ENCODE data around the gene KLF7. TPM values are rescaled to one million over a fixed set of nuclear protein-coding genes. Genes with fewer than 3 reads are reported as not detected.

The KLF7 gene
- total RNA-seq, 1 experiment from 2014 or later: 15.4 TPM

DNA sequence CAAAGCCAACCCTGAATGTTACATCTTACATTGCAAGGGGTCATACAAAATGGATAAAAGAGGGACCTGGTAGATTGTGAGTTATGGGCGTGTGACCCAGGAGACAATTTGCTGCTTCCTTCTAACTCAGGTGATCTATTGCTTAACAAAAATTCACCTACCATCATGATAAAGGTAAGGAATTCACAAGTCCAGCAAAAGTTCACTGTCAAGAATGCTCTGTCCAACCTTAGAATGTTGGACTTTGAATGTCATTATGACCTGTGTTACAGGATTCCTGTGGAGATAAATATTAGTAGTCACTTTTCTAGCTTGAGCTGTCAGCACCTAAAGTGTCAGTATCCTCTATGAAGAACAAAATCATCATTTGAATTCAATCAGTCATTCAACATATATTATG lies 7.9 kb upstream of the KLF7 start:
- DNase-seq (ENCODE audit: low read depth, low spot score): no peak
- ChIA-PET POLR2A (no interaction called here), CTCF (no interaction called here), RAD21 (ENCODE audit: low non-redundant PET in 1 of 2, low total read pairs in 2 of 2, uncharacterized antibody in 2 of 2, unreplicated experiment in 2 of 2) (no interaction called here)
- BruUV-seq (replicated peaks): no TSS peak
- no peak for ATAC-seq
- Histone ChIP-seq H3K36me3 (ENCODE audit: control insufficient read depth in 1 of 2, insufficient read depth in 2 of 2, low read length in 2 of 2) (no peaks in the 10 kb centered on the region), H3K9me2 (ENCODE audit: insufficient read depth) (no peaks in the 10 kb centered on the region), H2AFZ (ENCODE audit: low read depth, low read length, poor library complexity, severe bottlenecking) (no peak overlapping the region), H3K9ac (ENCODE audit: low read length) (no peak overlapping the region), H3K4me3 (replicated peaks in 1 of 2; ENCODE audit: low read depth in 1 of 2, low read length in 2 of 2) (no peak overlapping the region), H3K79me2 (ENCODE audit: insufficient read depth, low read length) (no peaks in the 10 kb centered on the region), H3K4me1 (ENCODE audit: control insufficient read depth in 1 of 2, insufficient read depth in 2 of 2, low read length in 2 of 2) (peaks cover 4 to 11% of the 10 kb centered on the region in 2 experiments; a peak in 3 of 4 replicates), H3K9me3 (ENCODE audit: control insufficient read depth in 1 of 2, insufficient read depth in 1 of 2, low read depth in 1 of 2, low read length in 2 of 2) (no peaks in the 10 kb centered on the region), H4K20me1 (ENCODE audit: insufficient read depth) (no peaks in the 10 kb centered on the region), H3K27ac (ENCODE audit: low read depth, low read length) (no peak overlapping the region), H3K27me3 (ENCODE audit: insufficient read depth, low read length) (no peaks in the 10 kb centered on the region), H3K4me2 (ENCODE audit: low read length) (no peak overlapping the region)
- TF ChIP-seq ZFX (IDR thresholded peaks at IDR 0.05): no peak
- no peak for TF ChIP-seq EZH2 (IDR thresholded peaks at IDR 0.05)
- no peak for TF ChIP-seq POLR2AphosphoS5 (IDR thresholded peaks at IDR 0.05; ENCODE audit: low read depth, low read length)
- TF ChIP-seq, protein P1, sequence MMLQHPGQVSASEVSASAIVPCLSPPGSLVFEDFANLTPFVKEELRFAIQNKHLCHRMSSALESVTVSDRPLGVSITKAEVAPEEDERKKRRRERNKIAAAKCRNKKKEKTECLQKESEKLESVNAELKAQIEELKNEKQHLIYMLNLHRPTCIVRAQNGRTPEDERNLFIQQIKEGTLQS (IDR thresholded peaks at IDR 0.05): no peak
- TF ChIP-seq EGR1 (IDR thresholded peaks at IDR 0.05; ENCODE audit: low read depth): no peak
- TF ChIP-seq, protein P2, sequence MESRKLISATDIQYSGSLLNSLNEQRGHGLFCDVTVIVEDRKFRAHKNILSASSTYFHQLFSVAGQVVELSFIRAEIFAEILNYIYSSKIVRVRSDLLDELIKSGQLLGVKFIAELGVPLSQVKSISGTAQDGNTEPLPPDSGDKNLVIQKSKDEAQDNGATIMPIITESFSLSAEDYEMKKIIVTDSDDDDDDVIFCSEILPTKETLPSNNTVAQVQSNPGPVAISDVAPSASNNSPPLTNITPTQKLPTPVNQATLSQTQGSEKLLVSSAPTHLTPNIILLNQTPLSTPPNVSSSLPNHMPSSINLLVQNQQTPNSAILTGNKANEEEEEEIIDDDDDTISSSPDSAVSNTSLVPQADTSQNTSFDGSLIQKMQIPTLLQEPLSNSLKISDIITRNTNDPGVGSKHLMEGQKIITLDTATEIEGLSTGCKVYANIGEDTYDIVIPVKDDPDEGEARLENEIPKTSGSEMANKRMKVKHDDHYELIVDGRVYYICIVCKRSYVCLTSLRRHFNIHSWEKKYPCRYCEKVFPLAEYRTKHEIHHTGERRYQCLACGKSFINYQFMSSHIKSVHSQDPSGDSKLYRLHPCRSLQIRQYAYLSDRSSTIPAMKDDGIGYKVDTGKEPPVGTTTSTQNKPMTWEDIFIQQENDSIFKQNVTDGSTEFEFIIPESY (IDR thresholded peaks at IDR 0.05; ENCODE audit: extremely low read depth, insufficient replicate concordance, low read length): no peak
- TF ChIP-seq, protein P3, sequence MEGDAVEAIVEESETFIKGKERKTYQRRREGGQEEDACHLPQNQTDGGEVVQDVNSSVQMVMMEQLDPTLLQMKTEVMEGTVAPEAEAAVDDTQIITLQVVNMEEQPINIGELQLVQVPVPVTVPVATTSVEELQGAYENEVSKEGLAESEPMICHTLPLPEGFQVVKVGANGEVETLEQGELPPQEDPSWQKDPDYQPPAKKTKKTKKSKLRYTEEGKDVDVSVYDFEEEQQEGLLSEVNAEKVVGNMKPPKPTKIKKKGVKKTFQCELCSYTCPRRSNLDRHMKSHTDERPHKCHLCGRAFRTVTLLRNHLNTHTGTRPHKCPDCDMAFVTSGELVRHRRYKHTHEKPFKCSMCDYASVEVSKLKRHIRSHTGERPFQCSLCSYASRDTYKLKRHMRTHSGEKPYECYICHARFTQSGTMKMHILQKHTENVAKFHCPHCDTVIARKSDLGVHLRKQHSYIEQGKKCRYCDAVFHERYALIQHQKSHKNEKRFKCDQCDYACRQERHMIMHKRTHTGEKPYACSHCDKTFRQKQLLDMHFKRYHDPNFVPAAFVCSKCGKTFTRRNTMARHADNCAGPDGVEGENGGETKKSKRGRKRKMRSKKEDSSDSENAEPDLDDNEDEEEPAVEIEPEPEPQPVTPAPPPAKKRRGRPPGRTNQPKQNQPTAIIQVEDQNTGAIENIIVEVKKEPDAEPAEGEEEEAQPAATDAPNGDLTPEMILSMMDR (IDR thresholded peaks at IDR 0.05 in 2 of 3, conservative IDR thresholded peaks at IDR 0.05 in 1 of 3; ENCODE audit: borderline replicate concordance in 1 of 3, insufficient read depth in 1 of 3, low read depth in 2 of 3, low read length in 2 of 3): no peak
- no peak for TF ChIP-seq EZH2phosphoT487 (IDR thresholded peaks at IDR 0.05; ENCODE audit: borderline replicate concordance)
- no peak for TF ChIP-seq RAD21 (IDR thresholded peaks at IDR 0.05; ENCODE audit: low read depth)
- no peak for TF ChIP-seq SP1 (IDR thresholded peaks at IDR 0.05; ENCODE audit: low read depth)
- TF ChIP-seq, protein P4, sequence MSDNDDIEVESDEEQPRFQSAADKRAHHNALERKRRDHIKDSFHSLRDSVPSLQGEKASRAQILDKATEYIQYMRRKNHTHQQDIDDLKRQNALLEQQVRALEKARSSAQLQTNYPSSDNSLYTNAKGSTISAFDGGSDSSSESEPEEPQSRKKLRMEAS (IDR thresholded peaks at IDR 0.05): no peak
- TF ChIP-seq FOSL1 (IDR thresholded peaks at IDR 0.05; ENCODE audit: low read depth): no peak
- TF ChIP-seq POLR2A (IDR thresholded peaks at IDR 0.05; ENCODE audit: borderline replicate concordance, extremely low read depth, insufficient read depth, insufficient read length): no peak
- no peak for TF ChIP-seq CBX3 (IDR thresholded peaks at IDR 0.05; ENCODE audit: low read depth)
- TF ChIP-seq, protein P5, sequence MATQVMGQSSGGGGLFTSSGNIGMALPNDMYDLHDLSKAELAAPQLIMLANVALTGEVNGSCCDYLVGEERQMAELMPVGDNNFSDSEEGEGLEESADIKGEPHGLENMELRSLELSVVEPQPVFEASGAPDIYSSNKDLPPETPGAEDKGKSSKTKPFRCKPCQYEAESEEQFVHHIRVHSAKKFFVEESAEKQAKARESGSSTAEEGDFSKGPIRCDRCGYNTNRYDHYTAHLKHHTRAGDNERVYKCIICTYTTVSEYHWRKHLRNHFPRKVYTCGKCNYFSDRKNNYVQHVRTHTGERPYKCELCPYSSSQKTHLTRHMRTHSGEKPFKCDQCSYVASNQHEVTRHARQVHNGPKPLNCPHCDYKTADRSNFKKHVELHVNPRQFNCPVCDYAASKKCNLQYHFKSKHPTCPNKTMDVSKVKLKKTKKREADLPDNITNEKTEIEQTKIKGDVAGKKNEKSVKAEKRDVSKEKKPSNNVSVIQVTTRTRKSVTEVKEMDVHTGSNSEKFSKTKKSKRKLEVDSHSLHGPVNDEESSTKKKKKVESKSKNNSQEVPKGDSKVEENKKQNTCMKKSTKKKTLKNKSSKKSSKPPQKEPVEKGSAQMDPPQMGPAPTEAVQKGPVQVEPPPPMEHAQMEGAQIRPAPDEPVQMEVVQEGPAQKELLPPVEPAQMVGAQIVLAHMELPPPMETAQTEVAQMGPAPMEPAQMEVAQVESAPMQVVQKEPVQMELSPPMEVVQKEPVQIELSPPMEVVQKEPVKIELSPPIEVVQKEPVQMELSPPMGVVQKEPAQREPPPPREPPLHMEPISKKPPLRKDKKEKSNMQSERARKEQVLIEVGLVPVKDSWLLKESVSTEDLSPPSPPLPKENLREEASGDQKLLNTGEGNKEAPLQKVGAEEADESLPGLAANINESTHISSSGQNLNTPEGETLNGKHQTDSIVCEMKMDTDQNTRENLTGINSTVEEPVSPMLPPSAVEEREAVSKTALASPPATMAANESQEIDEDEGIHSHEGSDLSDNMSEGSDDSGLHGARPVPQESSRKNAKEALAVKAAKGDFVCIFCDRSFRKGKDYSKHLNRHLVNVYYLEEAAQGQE (IDR thresholded peaks at IDR 0.05; ENCODE audit: low read depth): no peak
- no peak for TF ChIP-seq JUND (IDR thresholded peaks at IDR 0.05)
- TF ChIP-seq SRF (IDR thresholded peaks at IDR 0.05; ENCODE audit: low read depth): no peak
- TF ChIP-seq TCF7L2 (IDR thresholded peaks at IDR 0.05; ENCODE audit: borderline replicate concordance, extremely low read depth, insufficient read depth, insufficient read length): no peak
- TF ChIP-seq ELF1 (IDR thresholded peaks at IDR 0.05; ENCODE audit: borderline replicate concordance, low read depth): no peak
- TF ChIP-seq ZNF274 (IDR thresholded peaks at IDR 0.05; ENCODE audit: low read depth, low read length): no peak
- intact Hi-C loops (cut with micrococcal nuclease): no loop called here
